ENCODE measurements around the gene CCDC157. TPM values are rescaled to one million over a fixed set of nuclear protein-coding genes. Genes with fewer than 3 reads are reported as not detected.
"Not testable (repeated sequence)": the region's sequence is repeated elsewhere in the genome, so short reads cannot be mapped to it uniquely, and the experiment has no call there.

The CCDC157 gene
- total RNA-seq, 1 experiment from 2014 or later = 3.5 TPM

GRCh38 chr22:30335236-30335635, 21.6 kb upstream of the CCDC157 start:
- Histone ChIP-seq H3K9ac (ENCODE audit: low read length) (no peak overlapping the region), H3K4me3 (ENCODE audit: low read length) (no peak overlapping the region), H3K9me2 (replicated peaks; ENCODE audit: low read length) (no peaks in the 10 kb centered on the region), H4K20me1 (ENCODE audit: low read length) (no peaks in the 10 kb centered on the region), H2AFZ (ENCODE audit: low read length) (no peak overlapping the region), H3F3A (ENCODE audit: low read length, unreplicated experiment) (no peaks in the 10 kb centered on the region), H3K9me3 (ENCODE audit: low read length) (no peaks in the 10 kb centered on the region), H3K4me2 (ENCODE audit: low read length) (no peak overlapping the region), H3K36me3 (ENCODE audit: low read depth, low read length) (peaks cover 72% of the 10 kb centered on the region), H3K27ac (ENCODE audit: low read length) (no peak overlapping the region), H3K4me1 (ENCODE audit: insufficient read depth, low read length) (no peaks in the 10 kb centered on the region), H3K27me3 (ENCODE audit: low read length) (no peaks in the 10 kb centered on the region), H3K79me2 (ENCODE audit: low read length) (no peaks in the 10 kb centered on the region)
- CTCF ChIA-PET = no interaction called here
- TF ChIP-seq EZH2phosphoT487 (IDR thresholded peaks at IDR 0.05; ENCODE audit: borderline replicate concordance, low read length) (no peak), CTCF (conservative IDR thresholded peaks at IDR 0.05; ENCODE audit: low read depth, low read length) (no peak), EZH2 (IDR thresholded peaks at IDR 0.05; ENCODE audit: low read length, unreplicated experiment) (no peak)
- no peak for ATAC-seq
- no TSS peak for BruUV-seq (replicated peaks)
- no peak for DNase-seq
- POLR2A ChIA-PET (ENCODE audit: unreplicated experiment) = no interaction called here
- intact Hi-C loops (cut with micrococcal nuclease) = no loop called here

- ChIA-PET POLR2A (ENCODE audit: unreplicated experiment) (no interaction called here), CTCF (no interaction called here)
- intact Hi-C loops (cut with micrococcal nuclease) = no loop called here
- Histone ChIP-seq H3K79me2 (ENCODE audit: low read length) (no peaks in the 10 kb centered on the region), H4K20me1 (ENCODE audit: low read length) (no peaks in the 10 kb centered on the region), H3K9me2 (replicated peaks; ENCODE audit: low read length) (no peaks in the 10 kb centered on the region), H2AFZ (ENCODE audit: low read length) (no peak overlapping the region), H3F3A (ENCODE audit: low read length, unreplicated experiment) (no peaks in the 10 kb centered on the region), H3K27me3 (ENCODE audit: low read length) (no peaks in the 10 kb centered on the region), H3K4me1 (ENCODE audit: insufficient read depth, low read length) (no peaks in the 10 kb centered on the region), H3K27ac (ENCODE audit: low read length) (no peak overlapping the region), H3K36me3 (ENCODE audit: low read depth, low read length) (peaks cover 75% of the 10 kb centered on the region), H3K9me3 (ENCODE audit: low read length) (no peaks in the 10 kb centered on the region), H3K9ac (ENCODE audit: low read length) (no peak overlapping the region), H3K4me2 (ENCODE audit: low read length) (no peak overlapping the region), H3K4me3 (ENCODE audit: low read length) (no peak overlapping the region)
- ATAC-seq (no peak), DNase-seq (no peak)
- TF ChIP-seq EZH2phosphoT487 (IDR thresholded peaks at IDR 0.05; ENCODE audit: borderline replicate concordance, low read length) (no peak), CTCF (conservative IDR thresholded peaks at IDR 0.05; ENCODE audit: low read depth, low read length) (no peak), EZH2 (IDR thresholded peaks at IDR 0.05; ENCODE audit: low read length, unreplicated experiment) (no peak)
- BruUV-seq (replicated peaks) = no TSS peak
These were observed 19.9 kb upstream of the CCDC157 start for GRCh38 chr22:30336752-30337460.

GRCh38 chr22:30337461-30337778, 19.4 kb upstream of the CCDC157 start:
- Histone ChIP-seq H3K79me2 (ENCODE audit: low read length) (no peaks in the 10 kb centered on the region), H3K36me3 (ENCODE audit: low read depth, low read length) (peaks cover 77% of the 10 kb centered on the region), H4K20me1 (ENCODE audit: low read length) (no peaks in the 10 kb centered on the region), H3K4me3 (ENCODE audit: low read length) (no peak overlapping the region), H3K4me2 (ENCODE audit: low read length) (no peak overlapping the region), H3K9me3 (ENCODE audit: low read length) (no peaks in the 10 kb centered on the region), H2AFZ (ENCODE audit: low read length) (no peak overlapping the region), H3K9ac (ENCODE audit: low read length) (no peak overlapping the region), H3K27ac (ENCODE audit: low read length) (no peak overlapping the region), H3F3A (ENCODE audit: low read length, unreplicated experiment) (no peaks in the 10 kb centered on the region), H3K4me1 (ENCODE audit: insufficient read depth, low read length) (no peaks in the 10 kb centered on the region), H3K27me3 (ENCODE audit: low read length) (no peaks in the 10 kb centered on the region), H3K9me2 (replicated peaks; ENCODE audit: low read length) (no peaks in the 10 kb centered on the region)
- POLR2A ChIA-PET (ENCODE audit: unreplicated experiment) = no interaction called here
- intact Hi-C loops (cut with micrococcal nuclease) = no loop called here
- CTCF ChIA-PET = no interaction called here
- no peak for ATAC-seq
- TF ChIP-seq CTCF (conservative IDR thresholded peaks at IDR 0.05; ENCODE audit: low read depth, low read length) (no peak), EZH2phosphoT487 (IDR thresholded peaks at IDR 0.05; ENCODE audit: borderline replicate concordance, low read length) (no peak), EZH2 (IDR thresholded peaks at IDR 0.05; ENCODE audit: low read length, unreplicated experiment) (no peak)
- BruUV-seq (replicated peaks) = no TSS peak
- no peak for DNase-seq

GRCh38 chr22:30338341-30338740, 18.5 kb upstream of the CCDC157 start:
- POLR2A ChIA-PET (ENCODE audit: unreplicated experiment); H3K79me2 ChIP-seq (ENCODE audit: low read length); CTCF ChIA-PET; H3K4me1 ChIP-seq (ENCODE audit: insufficient read depth, low read length); H3K4me3 ChIP-seq (ENCODE audit: low read length); BruUV-seq (replicated peaks); ATAC-seq; H4K20me1 ChIP-seq (ENCODE audit: low read length); H3K27ac ChIP-seq (ENCODE audit: low read length); H3K9me2 ChIP-seq (replicated peaks; ENCODE audit: low read length); DNase-seq; H2AFZ ChIP-seq (ENCODE audit: low read length); H3K4me2 ChIP-seq (ENCODE audit: low read length); intact Hi-C loops (cut with micrococcal nuclease); H3F3A ChIP-seq (ENCODE audit: low read length, unreplicated experiment); H3K9ac ChIP-seq (ENCODE audit: low read length); H3K9me3 ChIP-seq (ENCODE audit: low read length); H3K27me3 ChIP-seq (ENCODE audit: low read length): not testable (repeated sequence)
- H3K36me3 ChIP-seq (ENCODE audit: low read depth, low read length) = peaks cover 78% of the 10 kb centered on the region

Data from PC-3 (cell line).